Measurements from ENCODE around the gene KIRREL3.

DNA sequence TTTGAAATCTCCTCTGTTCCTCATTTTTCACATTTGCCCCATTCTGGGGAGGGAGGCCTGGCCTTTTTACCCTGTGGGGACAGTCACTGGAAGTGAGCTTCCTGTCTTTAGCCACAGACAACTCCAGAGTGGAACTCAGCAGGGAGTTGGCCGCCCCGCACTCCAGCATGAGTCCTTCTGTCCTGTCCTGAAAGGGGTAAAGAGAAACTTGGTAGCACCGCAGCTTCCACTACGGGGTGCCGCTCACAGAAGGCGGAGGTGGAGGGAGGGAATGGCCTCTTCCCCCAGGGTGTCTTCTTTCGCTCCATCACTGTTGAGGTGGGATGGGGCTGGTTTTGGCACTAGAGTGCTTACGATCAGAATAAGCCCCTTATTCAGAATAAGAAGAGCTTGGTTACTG lies 512.9 kb downstream of the KIRREL3 start:
- TF ChIP-seq, protein P1, sequence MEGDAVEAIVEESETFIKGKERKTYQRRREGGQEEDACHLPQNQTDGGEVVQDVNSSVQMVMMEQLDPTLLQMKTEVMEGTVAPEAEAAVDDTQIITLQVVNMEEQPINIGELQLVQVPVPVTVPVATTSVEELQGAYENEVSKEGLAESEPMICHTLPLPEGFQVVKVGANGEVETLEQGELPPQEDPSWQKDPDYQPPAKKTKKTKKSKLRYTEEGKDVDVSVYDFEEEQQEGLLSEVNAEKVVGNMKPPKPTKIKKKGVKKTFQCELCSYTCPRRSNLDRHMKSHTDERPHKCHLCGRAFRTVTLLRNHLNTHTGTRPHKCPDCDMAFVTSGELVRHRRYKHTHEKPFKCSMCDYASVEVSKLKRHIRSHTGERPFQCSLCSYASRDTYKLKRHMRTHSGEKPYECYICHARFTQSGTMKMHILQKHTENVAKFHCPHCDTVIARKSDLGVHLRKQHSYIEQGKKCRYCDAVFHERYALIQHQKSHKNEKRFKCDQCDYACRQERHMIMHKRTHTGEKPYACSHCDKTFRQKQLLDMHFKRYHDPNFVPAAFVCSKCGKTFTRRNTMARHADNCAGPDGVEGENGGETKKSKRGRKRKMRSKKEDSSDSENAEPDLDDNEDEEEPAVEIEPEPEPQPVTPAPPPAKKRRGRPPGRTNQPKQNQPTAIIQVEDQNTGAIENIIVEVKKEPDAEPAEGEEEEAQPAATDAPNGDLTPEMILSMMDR (IDR thresholded peaks at IDR 0.05; ENCODE audit: low read depth, low read length): no peak
- no peak for TF ChIP-seq EZH2phosphoT487 (IDR thresholded peaks at IDR 0.05; ENCODE audit: low read depth)
